HCT116 (cell line): ENCODE measurements around the gene CDH4. TPM values are rescaled to one million over a fixed set of nuclear protein-coding genes. Genes with fewer than 3 reads are reported as not detected.

Source experiments
- ATAC-seq: fragments of 200-7000 bp; cut with Tn5 transposase; 2 replicates; pipeline ENCODE4 v1.9.1; 2020; ENCODE audit warnings: mild to moderate bottlenecking, moderate library complexity
- BruUV-seq: library from RNA; stranded (reverse); fragments of 400-500 nt; replicated peaks from 2 replicates; lab custom pipeline; 2021; lab: Mats Ljungman, UMichigan
- CTCF ChIA-PET: fragments of 300-600 bp; sonication (Branson Sonifier 250); formaldehyde crosslinking; loops from one replicate; lab custom pipeline; 2021; ENCODE audit warnings: antibody characterized with exemption; lab: Charles Lee
- POLR2A ChIA-PET: fragments of 300-600, 350-600 bp; sonication (Branson Sonifier 250); formaldehyde crosslinking; loops from one replicate; lab custom pipeline; 2021; ENCODE audit warnings: antibody characterized with exemption; lab: Charles Lee
- RAD21 ChIA-PET, 2 experiments: fragments of 300-600 bp; sonication (Branson Sonifier 250); formaldehyde crosslinking; loops; one replicate each; lab custom pipeline; 2023; ENCODE audit warnings: low total read pairs in 2 of 2; ENCODE audit not compliant: uncharacterized antibody in 2 of 2, unreplicated experiment in 2 of 2, low non-redundant PET in 1 of 2; lab: Charles Lee
- DNase-seq: peaks from one replicate; pipeline ENCODE4 v3.0.0-alpha.2; 2010; ENCODE audit warnings: low read depth, low spot score
- H2AFZ ChIP-seq: fragments of 200-600 bp; shearing (Covaris generic), sonication (generic); 2 replicates; pipeline ENCODE4 v1.6.1; 2017; ENCODE audit warnings: low read depth, mixed run types, mixed read lengths, antibody characterized with exemption, low read length; ENCODE audit not compliant: poor library complexity, severe bottlenecking
- H3K27ac ChIP-seq: 2 replicates; pipeline ENCODE4 v1.5.1; 2012; ENCODE audit warnings: low read depth, low read length
- H3K27me3 ChIP-seq: fragments of 200-600 bp; sonication (generic); 2 replicates; pipeline ENCODE4 v1.6.1; 2016; ENCODE audit warnings: mixed run types, low read length, mixed read lengths; ENCODE audit not compliant: insufficient read depth
- H3K36me3 ChIP-seq, 2 experiments: fragments of 200-500 bp in 1 of 2; fragments of 200-600 bp in 1 of 2; sonication (Bioruptor generic) in 1 of 2; sonication (generic) in 1 of 2; 2 replicates each; pipeline versions ENCODE4 v1.5.1 to v1.6.1; 2014 to 2016; ENCODE audit warnings: low read length in 2 of 2, inconsistent platforms in 1 of 2, mixed read lengths in 1 of 2, mixed run types in 1 of 2; ENCODE audit not compliant: insufficient read depth in 2 of 2, control insufficient read depth in 1 of 2
- H3K4me1 ChIP-seq, 2 experiments: fragments of 200-600 bp in 1 of 2; sonication (generic) in 1 of 2; 2 replicates each; pipeline versions ENCODE4 v1.5.1 to v1.6.1; 2012 to 2017; ENCODE audit warnings: low read length in 2 of 2, inconsistent platforms in 1 of 2, mild to moderate bottlenecking in 1 of 2, mixed read lengths in 1 of 2, mixed run types in 1 of 2, moderate library complexity in 1 of 2; ENCODE audit not compliant: insufficient read depth in 2 of 2, control insufficient read depth in 1 of 2
- H3K4me2 ChIP-seq: fragments of 200-600 bp; sonication (generic); 2 replicates; pipeline ENCODE4 v1.6.1; 2017; ENCODE audit warnings: mixed run types, low read length, mixed read lengths
- H3K4me3 ChIP-seq, 2 experiments: fragments of 200-600 bp in 1 of 2; sonication (generic) in 1 of 2; replicated peaks in 1 of 2; 2 replicates each; pipeline ENCODE4 v1.5.1; 2011 to 2016; ENCODE audit warnings: low read length in 2 of 2, control low read depth in 1 of 2, low read depth in 1 of 2, mild to moderate bottlenecking in 1 of 2, mixed read lengths in 1 of 2, mixed run types in 1 of 2
- H3K79me2 ChIP-seq: fragments of 200-600 bp; sonication (generic); 2 replicates; pipeline ENCODE4 v1.6.1; 2017; ENCODE audit warnings: mild to moderate bottlenecking, mixed run types, low read length, moderate library complexity, mixed read lengths; ENCODE audit not compliant: insufficient read depth
- H3K9ac ChIP-seq: fragments of 200-600 bp; sonication (generic); 2 replicates; pipeline ENCODE4 v1.6.1; 2016; ENCODE audit warnings: low read length, mixed read lengths
- H3K9me2 ChIP-seq: fragments of 200-600 bp; sonication (generic), shearing (Covaris generic); 2 replicates; pipeline ENCODE4 v1.6.1; 2017; ENCODE audit warnings: mixed run types, mild to moderate bottlenecking, moderate library complexity; ENCODE audit not compliant: insufficient read depth
- H3K9me3 ChIP-seq, 2 experiments: fragments of 200-500 bp in 1 of 2; fragments of 200-600 bp in 1 of 2; sonication (Bioruptor generic) in 1 of 2; sonication (generic) in 1 of 2; 2 replicates each; pipeline ENCODE4 v1.6.1; 2014 to 2017; ENCODE audit warnings: low read length in 2 of 2, mixed read lengths in 2 of 2, inconsistent platforms in 1 of 2, low read depth in 1 of 2, mild to moderate bottlenecking in 1 of 2, mixed run types in 1 of 2, moderate library complexity in 1 of 2; ENCODE audit not compliant: control insufficient read depth in 1 of 2, insufficient read depth in 1 of 2
- H4K20me1 ChIP-seq: fragments of 200-600 bp; sonication (generic), shearing (Covaris generic); 2 replicates; pipeline ENCODE4 v1.6.1; 2017; ENCODE audit warnings: mixed run types, mild to moderate bottlenecking, moderate library complexity; ENCODE audit not compliant: insufficient read depth
- CBX3 ChIP-seq: IDR thresholded peaks from 2 replicates; pipeline ENCODE4 v1.6.1; 2012; ENCODE audit warnings: low read depth
- CEBPB ChIP-seq: IDR thresholded peaks from 2 replicates; pipeline ENCODE4 v1.6.1; 2012; ENCODE audit warnings: low read depth
- EZH2phosphoT487 ChIP-seq: fragments of 200-600 bp; IDR thresholded peaks from 2 replicates; pipeline ENCODE4 v1.6.1; 2018; ENCODE audit warnings: antibody characterized with exemption, borderline replicate concordance
- FOSL1 ChIP-seq: IDR thresholded peaks from 2 replicates; pipeline ENCODE4 v1.6.1; 2012; ENCODE audit warnings: low read depth
- SIN3A ChIP-seq: IDR thresholded peaks from 2 replicates; pipeline ENCODE4 v1.6.1; 2012; ENCODE audit warnings: low read depth
- SRF ChIP-seq: IDR thresholded peaks from 2 replicates; pipeline ENCODE4 v1.6.1; 2012; ENCODE audit warnings: low read depth
- ZNF274 ChIP-seq: fragments of 200-500 bp; sonication (Bioruptor generic); IDR thresholded peaks from 2 replicates; pipeline ENCODE4 v1.6.1; 2014; ENCODE audit warnings: mild to moderate bottlenecking, low read depth, low read length, inconsistent platforms
- intact Hi-C: fragments of 100-400 bp; cut with micrococcal nuclease; formaldehyde crosslinking; loops from 2 replicates; pipeline ENCODE4 v1.10.0; 2022
- total RNA-seq: library from RNA; stranded (reverse); gene quantifications from one replicate; pipeline ENCODE4 v1.2.1, GENCODE V29; 2021; ENCODE audit not compliant: unreplicated experiment
- TF ChIP-seq, protein P1 (sequence below): IDR thresholded peaks from 2 replicates; pipeline ENCODE4 v1.6.1; 2012; ENCODE audit warnings: low read depth
- TF ChIP-seq, protein P2 (sequence below): IDR thresholded peaks from 2 replicates; pipeline ENCODE4 v1.6.1; 2012
- TF ChIP-seq, protein P3 (sequence below): IDR thresholded peaks from 2 replicates; pipeline ENCODE4 v1.6.1; 2011; ENCODE audit warnings: mild to moderate bottlenecking, low read length, moderate library complexity; ENCODE audit not compliant: insufficient replicate concordance; ENCODE audit errors: extremely low read depth

Gene CDH4
- total RNA-seq, 1 experiment from 2014 or later, result not detected

DNA sequence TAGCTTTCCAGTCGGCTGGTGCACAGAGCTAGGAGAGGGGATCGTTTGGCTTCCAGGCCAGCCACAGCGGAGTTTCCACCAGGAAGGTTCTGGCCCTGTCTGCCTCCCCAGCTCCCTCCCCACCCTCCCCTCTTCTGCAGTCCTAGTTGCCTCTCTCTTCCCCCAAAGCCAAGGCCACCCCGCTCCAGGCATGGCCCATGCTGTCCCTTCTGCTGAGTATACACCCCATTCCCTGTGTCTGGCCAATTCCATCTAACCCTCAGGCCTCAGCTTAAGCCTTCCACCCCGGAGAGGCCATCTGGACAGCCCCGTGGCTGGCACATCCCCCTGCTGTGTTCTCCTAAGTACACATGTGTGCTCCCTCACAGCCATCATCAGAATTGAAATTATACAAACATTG is 167.4 kb downstream of the CDH4 start:
- H3K27me3 ChIP-seq, result no peaks in the 10 kb centered on the region
- POLR2A ChIA-PET, result no interaction called here
- intact Hi-C loops, result no loop called here
- H3K9me2 ChIP-seq, result no peaks in the 10 kb centered on the region
- H3K36me3 ChIP-seq, result no peaks in the 10 kb centered on the region
- no peaks in the 10 kb centered on the region for H3K4me1 ChIP-seq
- BruUV-seq, result no TSS peak
- H3K9me3 ChIP-seq, result peaks cover 10% of the 10 kb centered on the region in 2 experiments; a peak in 2 of 4 replicates
- ATAC-seq (no peak), DNase-seq (no peak)
- no peaks in the 10 kb centered on the region for H3K79me2 ChIP-seq
- H3K4me3 ChIP-seq, result no peak overlapping the region
- H2AFZ ChIP-seq, result no peak overlapping the region
- TF ChIP-seq, protein P1, sequence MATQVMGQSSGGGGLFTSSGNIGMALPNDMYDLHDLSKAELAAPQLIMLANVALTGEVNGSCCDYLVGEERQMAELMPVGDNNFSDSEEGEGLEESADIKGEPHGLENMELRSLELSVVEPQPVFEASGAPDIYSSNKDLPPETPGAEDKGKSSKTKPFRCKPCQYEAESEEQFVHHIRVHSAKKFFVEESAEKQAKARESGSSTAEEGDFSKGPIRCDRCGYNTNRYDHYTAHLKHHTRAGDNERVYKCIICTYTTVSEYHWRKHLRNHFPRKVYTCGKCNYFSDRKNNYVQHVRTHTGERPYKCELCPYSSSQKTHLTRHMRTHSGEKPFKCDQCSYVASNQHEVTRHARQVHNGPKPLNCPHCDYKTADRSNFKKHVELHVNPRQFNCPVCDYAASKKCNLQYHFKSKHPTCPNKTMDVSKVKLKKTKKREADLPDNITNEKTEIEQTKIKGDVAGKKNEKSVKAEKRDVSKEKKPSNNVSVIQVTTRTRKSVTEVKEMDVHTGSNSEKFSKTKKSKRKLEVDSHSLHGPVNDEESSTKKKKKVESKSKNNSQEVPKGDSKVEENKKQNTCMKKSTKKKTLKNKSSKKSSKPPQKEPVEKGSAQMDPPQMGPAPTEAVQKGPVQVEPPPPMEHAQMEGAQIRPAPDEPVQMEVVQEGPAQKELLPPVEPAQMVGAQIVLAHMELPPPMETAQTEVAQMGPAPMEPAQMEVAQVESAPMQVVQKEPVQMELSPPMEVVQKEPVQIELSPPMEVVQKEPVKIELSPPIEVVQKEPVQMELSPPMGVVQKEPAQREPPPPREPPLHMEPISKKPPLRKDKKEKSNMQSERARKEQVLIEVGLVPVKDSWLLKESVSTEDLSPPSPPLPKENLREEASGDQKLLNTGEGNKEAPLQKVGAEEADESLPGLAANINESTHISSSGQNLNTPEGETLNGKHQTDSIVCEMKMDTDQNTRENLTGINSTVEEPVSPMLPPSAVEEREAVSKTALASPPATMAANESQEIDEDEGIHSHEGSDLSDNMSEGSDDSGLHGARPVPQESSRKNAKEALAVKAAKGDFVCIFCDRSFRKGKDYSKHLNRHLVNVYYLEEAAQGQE, result no peak
- no peak for TF ChIP-seq CBX3
- TF ChIP-seq, protein P2, sequence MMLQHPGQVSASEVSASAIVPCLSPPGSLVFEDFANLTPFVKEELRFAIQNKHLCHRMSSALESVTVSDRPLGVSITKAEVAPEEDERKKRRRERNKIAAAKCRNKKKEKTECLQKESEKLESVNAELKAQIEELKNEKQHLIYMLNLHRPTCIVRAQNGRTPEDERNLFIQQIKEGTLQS, result no peak
- no peak for TF ChIP-seq EZH2phosphoT487
- TF ChIP-seq SIN3A, result no peak
- no peak for TF ChIP-seq SRF
- TF ChIP-seq CEBPB, result no peak
- TF ChIP-seq, protein P3, sequence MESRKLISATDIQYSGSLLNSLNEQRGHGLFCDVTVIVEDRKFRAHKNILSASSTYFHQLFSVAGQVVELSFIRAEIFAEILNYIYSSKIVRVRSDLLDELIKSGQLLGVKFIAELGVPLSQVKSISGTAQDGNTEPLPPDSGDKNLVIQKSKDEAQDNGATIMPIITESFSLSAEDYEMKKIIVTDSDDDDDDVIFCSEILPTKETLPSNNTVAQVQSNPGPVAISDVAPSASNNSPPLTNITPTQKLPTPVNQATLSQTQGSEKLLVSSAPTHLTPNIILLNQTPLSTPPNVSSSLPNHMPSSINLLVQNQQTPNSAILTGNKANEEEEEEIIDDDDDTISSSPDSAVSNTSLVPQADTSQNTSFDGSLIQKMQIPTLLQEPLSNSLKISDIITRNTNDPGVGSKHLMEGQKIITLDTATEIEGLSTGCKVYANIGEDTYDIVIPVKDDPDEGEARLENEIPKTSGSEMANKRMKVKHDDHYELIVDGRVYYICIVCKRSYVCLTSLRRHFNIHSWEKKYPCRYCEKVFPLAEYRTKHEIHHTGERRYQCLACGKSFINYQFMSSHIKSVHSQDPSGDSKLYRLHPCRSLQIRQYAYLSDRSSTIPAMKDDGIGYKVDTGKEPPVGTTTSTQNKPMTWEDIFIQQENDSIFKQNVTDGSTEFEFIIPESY, result no peak
- TF ChIP-seq ZNF274, result no peak
- no peak for TF ChIP-seq FOSL1
- H3K9ac ChIP-seq, result no peak overlapping the region
- no peak overlapping the region for H3K27ac ChIP-seq
- H4K20me1 ChIP-seq, result no peaks in the 10 kb centered on the region
- CTCF ChIA-PET, result no interaction called here
- H3K4me2 ChIP-seq, result no peak overlapping the region
- RAD21 ChIA-PET, result no interaction called here
